Measurements from ENCODE around the gene VSNL1. TPM values are rescaled to one million over a fixed set of nuclear protein-coding genes. Genes with fewer than 3 reads are reported as not detected.

The VSNL1 gene
- total RNA-seq, 2 experiments from 2014 or later = not detected

DNA sequence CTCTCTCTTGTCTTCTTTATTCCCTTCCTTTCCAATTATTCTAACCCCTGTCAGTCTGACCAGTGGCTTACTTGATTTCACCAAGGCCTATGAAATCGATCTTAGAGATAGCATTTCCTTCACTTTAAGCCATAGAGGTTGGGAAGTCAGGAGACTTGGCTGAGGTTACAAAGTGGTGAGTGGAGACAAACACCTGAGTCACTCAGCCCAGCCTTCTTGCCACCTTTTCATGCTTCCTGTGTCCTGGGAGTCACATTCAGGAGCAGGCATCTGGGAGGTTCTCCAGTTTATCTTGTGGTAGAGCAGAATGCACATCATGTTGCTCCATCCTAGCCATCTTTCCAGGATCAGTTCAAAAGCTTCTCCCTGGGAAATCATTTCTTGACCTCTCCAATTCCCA, 59.1 kb downstream of the VSNL1 start:
- Mint-ChIP-seq H3K9me3 (no peaks in the 10 kb centered on the region), H3K36me3 (ENCODE audit: low read depth) (no peaks in the 10 kb centered on the region), H3K4me1 (ENCODE audit: low read depth) (no peaks in the 10 kb centered on the region), H3K27ac (no peak overlapping the region), H3K4me3 (no peak overlapping the region), H3K27me3 (peaks cover 4% of the 10 kb centered on the region)
- TF ChIP-seq, protein P1, sequence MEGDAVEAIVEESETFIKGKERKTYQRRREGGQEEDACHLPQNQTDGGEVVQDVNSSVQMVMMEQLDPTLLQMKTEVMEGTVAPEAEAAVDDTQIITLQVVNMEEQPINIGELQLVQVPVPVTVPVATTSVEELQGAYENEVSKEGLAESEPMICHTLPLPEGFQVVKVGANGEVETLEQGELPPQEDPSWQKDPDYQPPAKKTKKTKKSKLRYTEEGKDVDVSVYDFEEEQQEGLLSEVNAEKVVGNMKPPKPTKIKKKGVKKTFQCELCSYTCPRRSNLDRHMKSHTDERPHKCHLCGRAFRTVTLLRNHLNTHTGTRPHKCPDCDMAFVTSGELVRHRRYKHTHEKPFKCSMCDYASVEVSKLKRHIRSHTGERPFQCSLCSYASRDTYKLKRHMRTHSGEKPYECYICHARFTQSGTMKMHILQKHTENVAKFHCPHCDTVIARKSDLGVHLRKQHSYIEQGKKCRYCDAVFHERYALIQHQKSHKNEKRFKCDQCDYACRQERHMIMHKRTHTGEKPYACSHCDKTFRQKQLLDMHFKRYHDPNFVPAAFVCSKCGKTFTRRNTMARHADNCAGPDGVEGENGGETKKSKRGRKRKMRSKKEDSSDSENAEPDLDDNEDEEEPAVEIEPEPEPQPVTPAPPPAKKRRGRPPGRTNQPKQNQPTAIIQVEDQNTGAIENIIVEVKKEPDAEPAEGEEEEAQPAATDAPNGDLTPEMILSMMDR (IDR thresholded peaks at IDR 0.05) = no peak
- POLR2A ChIA-PET = no interaction called here
- intact Hi-C loops (cut with micrococcal nuclease) = no loop called here
- DNase-seq = no peak
- ATAC-seq = no peak
- CTCF ChIA-PET = no interaction called here

DNA sequence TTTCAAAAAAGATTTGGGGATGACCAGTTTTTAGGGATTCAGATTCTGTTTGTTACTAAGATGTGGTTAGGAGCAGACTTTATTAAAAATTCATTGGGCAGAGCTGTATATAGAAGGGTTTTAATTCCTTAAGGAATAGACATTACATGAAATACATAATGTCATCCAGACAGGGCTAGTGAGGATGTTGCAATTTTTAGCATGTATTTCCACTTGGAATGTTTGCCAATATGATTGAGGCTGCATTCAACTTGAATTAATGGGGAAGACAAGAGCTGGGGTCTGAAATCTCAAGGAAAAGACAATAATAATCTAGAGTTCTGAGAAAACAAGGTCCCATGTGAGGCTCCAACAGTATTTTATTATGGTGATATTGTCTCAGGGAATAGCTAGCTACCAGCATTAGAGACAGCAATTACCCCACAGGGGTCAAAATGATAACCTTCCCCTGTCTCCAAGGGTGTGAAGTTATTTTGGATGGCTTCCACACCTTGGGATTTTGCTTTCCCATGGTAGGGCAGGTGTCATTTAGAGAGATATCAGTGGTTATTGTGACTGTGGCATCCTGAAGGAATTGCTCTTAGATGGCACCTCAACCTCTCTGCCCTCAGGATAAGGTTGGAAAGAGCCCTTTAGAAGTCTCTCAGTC, 60.2 kb downstream of the VSNL1 start:
- CTCF ChIA-PET = no interaction called here

DNA sequence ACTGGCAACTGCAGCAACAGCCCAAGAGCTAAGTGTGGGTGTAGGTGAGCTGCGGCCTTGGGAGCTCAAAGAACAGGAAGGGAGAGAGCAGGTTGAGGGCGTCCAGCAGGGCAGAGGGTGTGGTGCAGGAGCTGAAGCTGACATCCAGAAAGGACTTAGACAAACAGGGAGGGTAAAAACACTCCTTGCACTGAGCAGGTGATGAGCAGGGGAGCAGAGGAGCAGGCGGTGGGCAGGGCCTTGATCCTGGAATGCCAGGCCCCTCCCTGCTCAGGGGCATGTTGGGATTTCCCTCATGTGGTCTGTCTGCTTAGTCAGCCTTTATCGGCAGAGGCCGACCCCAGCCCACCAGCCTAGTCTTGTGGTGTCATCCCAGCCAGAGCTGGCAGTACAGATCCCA, 63.6 kb downstream of the VSNL1 start:
- POLR2A ChIA-PET = no interaction called here
- Mint-ChIP-seq H3K4me3 (no peak overlapping the region), H3K27ac (no peak overlapping the region), H3K9me3 (no peaks in the 10 kb centered on the region), H3K36me3 (ENCODE audit: low read depth) (no peaks in the 10 kb centered on the region), H3K27me3 (peaks cover 4% of the 10 kb centered on the region), H3K4me1 (ENCODE audit: low read depth) (no peaks in the 10 kb centered on the region)
- DNase-seq = no peak
- intact Hi-C loops (cut with micrococcal nuclease) = no loop called here
- CTCF ChIA-PET = no interaction called here
- ATAC-seq = no peak
- TF ChIP-seq, protein P1 (IDR thresholded peaks at IDR 0.05) = no peak

More for the DNA sequence above, 60.2 kb downstream of the VSNL1 start:
- no peak for ATAC-seq
- Mint-ChIP-seq H3K36me3 (ENCODE audit: low read depth) (no peaks in the 10 kb centered on the region), H3K27ac (no peak overlapping the region), H3K27me3 (peaks cover 4% of the 10 kb centered on the region), H3K4me1 (ENCODE audit: low read depth) (no peaks in the 10 kb centered on the region), H3K4me3 (no peak overlapping the region), H3K9me3 (no peaks in the 10 kb centered on the region)
- intact Hi-C loops (cut with micrococcal nuclease) = no loop called here
- POLR2A ChIA-PET = no interaction called here
- no peak for DNase-seq
- TF ChIP-seq, protein P1 (IDR thresholded peaks at IDR 0.05) = no peak

DNA sequence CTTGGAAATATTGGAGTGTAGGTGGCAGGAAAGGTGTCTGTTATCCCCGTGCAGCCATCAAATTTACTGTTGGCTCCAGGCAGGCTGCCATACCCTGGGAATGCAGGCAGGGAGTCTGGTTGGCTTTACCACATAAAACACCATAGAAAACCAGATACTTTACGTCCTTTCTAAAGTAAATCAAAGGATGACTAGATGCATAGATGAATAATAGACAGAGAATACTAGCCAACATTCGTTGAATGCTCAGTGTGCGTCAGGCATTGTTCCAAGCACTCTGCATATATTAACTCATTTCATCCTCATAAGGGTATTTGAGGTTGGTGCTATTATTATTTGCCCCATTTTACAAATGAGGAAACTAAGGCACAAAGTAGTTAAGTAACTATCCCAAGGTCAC, 65.2 kb downstream of the VSNL1 start:
- H3K9me3 Mint-ChIP-seq = no peaks in the 10 kb centered on the region
- ChIA-PET POLR2A (no interaction called here), CTCF (no interaction called here)
- ATAC-seq = no peak
- no peaks in the 10 kb centered on the region for H3K4me1 Mint-ChIP-seq (ENCODE audit: low read depth)
- H3K4me3 Mint-ChIP-seq = no peak overlapping the region
- no peak for DNase-seq
- peaks cover 4% of the 10 kb centered on the region for H3K27me3 Mint-ChIP-seq
- intact Hi-C loops (cut with micrococcal nuclease) = no loop called here
- no peak overlapping the region for H3K27ac Mint-ChIP-seq
- H3K36me3 Mint-ChIP-seq (ENCODE audit: low read depth) = no peaks in the 10 kb centered on the region
- TF ChIP-seq, protein P1 (IDR thresholded peaks at IDR 0.05) = no peak

DNA sequence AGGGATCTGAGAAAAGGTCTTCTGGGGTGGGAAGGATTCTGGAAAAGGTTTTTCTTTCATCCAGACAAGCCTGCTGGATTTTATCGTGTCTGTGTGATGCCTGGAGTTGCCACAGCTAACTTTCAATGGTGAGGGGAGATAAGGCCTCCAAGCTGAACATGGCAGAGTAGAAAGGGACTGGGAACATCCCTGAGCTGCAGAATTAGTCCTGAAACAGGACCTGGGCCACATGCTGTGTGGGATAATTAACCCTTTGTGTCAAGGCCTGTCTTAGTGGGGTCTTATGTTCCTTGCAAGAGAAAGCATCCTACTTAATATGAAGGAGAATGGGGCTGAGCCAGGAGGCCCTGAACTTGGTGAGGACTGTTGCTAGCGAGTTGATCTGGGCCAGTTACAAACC, 66.4 kb downstream of the VSNL1 start:
- no peaks in the 10 kb centered on the region for H3K36me3 Mint-ChIP-seq (ENCODE audit: low read depth)
- no peaks in the 10 kb centered on the region for H3K9me3 Mint-ChIP-seq
- intact Hi-C loops (cut with micrococcal nuclease) = no loop called here
- ATAC-seq (no peak), DNase-seq (no peak)
- H3K27me3 Mint-ChIP-seq = peaks cover 4% of the 10 kb centered on the region
- TF ChIP-seq, protein P1 (IDR thresholded peaks at IDR 0.05) = no peak
- POLR2A ChIA-PET = no interaction called here
- CTCF ChIA-PET = no interaction called here
- no peak overlapping the region for H3K4me3 Mint-ChIP-seq
- H3K27ac Mint-ChIP-seq = no peak overlapping the region
- H3K4me1 Mint-ChIP-seq (ENCODE audit: low read depth) = no peaks in the 10 kb centered on the region
